Activated T-cell treated with anti-CD3 and anti-CD28 coated beads, Interleukin-2, amount 50 U/mL, for 48 hours (primary cell): Measurements from ENCODE around the gene HAUS6.
"Not testable (repeated sequence)": the region's sequence is repeated elsewhere in the genome, so short reads cannot be mapped to it uniquely, and the experiment has no call there.

ENCODE experiments used
- DNase-seq, 2 experiments: peaks; one replicate each; pipeline ENCODE4 v3.0.0-alpha.2; 2020

Gene HAUS6

DNA sequence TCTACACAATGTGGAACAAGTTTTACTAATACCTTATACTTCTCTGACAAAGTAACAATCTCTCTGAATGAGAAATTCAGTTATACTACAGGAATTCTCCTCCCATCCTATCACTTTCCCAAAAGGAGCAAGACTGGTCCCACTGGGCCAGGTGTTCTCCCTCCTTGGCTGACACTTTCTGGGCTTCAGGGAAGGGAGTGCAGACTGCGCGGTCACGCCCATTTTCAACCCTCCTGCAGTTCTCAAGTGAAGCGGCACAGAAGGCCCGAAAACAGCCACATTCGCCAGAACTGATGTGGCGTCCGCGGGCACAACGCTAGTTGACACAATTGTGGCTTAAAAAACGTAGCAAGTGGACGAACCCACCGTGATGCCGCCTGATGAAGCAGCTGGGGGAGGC lies 70.3 kb downstream of the HAUS6 start:
- no peak for DNase-seq

GRCh38 chr9:19030899-19031298 lies 71.8 kb downstream of the HAUS6 start:
- no peak for DNase-seq

- DNase-seq: peak in 1 of 2 experiments; percentile 40
Measured at GRCh38 chr9:19028835-19029451, 73.8 kb downstream of the HAUS6 start.

GRCh38 chr9:19027825-19028224 lies 74.9 kb downstream of the HAUS6 start:
- DNase-seq: no peak

- DNase-seq: no peak
Measured at GRCh38 chr9:19026375-19026774, 76.3 kb downstream of the HAUS6 start.

DNA sequence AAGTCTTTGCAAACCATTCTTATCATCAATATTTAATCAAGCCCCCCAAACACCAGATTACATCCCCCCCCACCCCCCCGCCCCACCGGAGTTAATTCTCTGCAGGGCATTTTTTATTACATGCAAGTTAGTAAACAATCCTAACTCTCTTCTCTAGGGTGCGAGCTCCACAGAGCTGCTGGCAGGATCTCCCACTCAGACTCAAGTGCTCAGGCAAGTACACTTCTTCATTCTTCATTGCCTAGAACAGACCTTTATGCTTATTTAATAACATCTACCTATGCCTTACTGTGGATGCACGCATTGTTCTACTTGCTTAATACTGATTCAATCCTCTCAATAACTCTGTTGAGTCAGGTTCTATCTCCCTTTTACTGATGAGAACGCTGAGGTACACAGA lies 79.6 kb downstream of the HAUS6 start:
- DNase-seq: no peak

GRCh38 chr9:19022206-19022605 lies 80.5 kb downstream of the HAUS6 start:
- DNase-seq: no peak

DNA sequence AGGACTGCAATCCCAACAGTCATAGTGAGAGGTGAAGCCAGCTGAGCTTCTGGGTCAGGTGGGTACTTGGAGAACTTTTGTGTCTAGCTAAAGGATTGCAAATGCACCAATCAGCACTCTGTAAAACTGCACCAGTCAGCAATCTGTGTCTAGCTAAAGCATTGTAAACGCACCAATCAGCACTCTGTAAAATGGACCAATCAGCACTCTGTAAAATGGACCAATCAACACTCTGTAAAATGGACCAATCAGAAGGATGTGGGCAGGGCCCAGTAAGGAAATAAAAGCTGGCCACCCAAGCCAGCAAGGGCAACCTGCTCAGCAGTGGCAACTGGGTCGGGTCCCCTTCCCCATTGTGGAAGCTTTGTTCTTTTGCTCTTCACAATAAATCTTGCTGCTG lies 81.1 kb downstream of the HAUS6 start:
- not testable (repeated sequence) for DNase-seq

- no peak for DNase-seq
Measured at GRCh38 chr9:19020886-19021455, 81.7 kb downstream of the HAUS6 start.

- DNase-seq: no peak
Measured at GRCh38 chr9:19018201-19018600, 84.5 kb downstream of the HAUS6 start.

- no peak for DNase-seq
Measured at GRCh38 chr9:19009391-19009965, 93.2 kb downstream of the HAUS6 start.
